DND-41 (cell line): ENCODE data around the gene QRICH1.
A peak's percentile ranks its signal among the peaks of the same experiment; 100 is the strongest.

Experiments used
- ATAC-seq: fragments of 200-7000 bp; cut with Tn5 transposase; 3 replicates; pipeline ENCODE4 v1.9.1; 2021; ENCODE audit warnings: low read depth; ENCODE audit not compliant: insufficient read depth
- DNase-seq: peaks from one replicate; pipeline ENCODE4 v3.0.0-alpha.2; 2020
- H2AFZ ChIP-seq: 2 replicates; pipeline ENCODE4 v1.6.0; 2012; ENCODE audit warnings: low read depth, low read length
- H3K27ac ChIP-seq: 2 replicates; pipeline ENCODE4 v1.5.1; 2012; ENCODE audit warnings: low read length, inconsistent platforms
- H3K27me3 ChIP-seq: fragments of 200-600 bp; sonication (generic); 2 replicates; pipeline ENCODE4 v1.6.0; 2012; ENCODE audit warnings: low read length, mild to moderate bottlenecking, inconsistent platforms; ENCODE audit not compliant: insufficient read depth, poor library complexity
- H3K36me3 ChIP-seq: 2 replicates; pipeline ENCODE4 v1.5.1; 2012; ENCODE audit warnings: low read length, inconsistent platforms; ENCODE audit not compliant: insufficient read depth
- H3K4me1 ChIP-seq: 2 replicates; pipeline ENCODE4 v1.5.1; 2012; ENCODE audit warnings: mild to moderate bottlenecking, low read length; ENCODE audit not compliant: insufficient read depth
- H3K4me2 ChIP-seq: 2 replicates; pipeline ENCODE4 v1.6.0; 2012; ENCODE audit warnings: mild to moderate bottlenecking, moderate library complexity, low read length, inconsistent platforms; ENCODE audit not compliant: insufficient read depth
- H3K4me3 ChIP-seq, 2 experiments: fragments of 200-600 bp in 1 of 2; shearing (Covaris generic) in 1 of 2; 2 replicates each; pipeline ENCODE4 v1.5.1; 2012 to 2016; ENCODE audit warnings: inconsistent platforms in 2 of 2, low read length in 2 of 2, mild to moderate bottlenecking in 2 of 2, low read depth in 1 of 2, moderate library complexity in 1 of 2
- H3K79me2 ChIP-seq: 2 replicates; pipeline ENCODE4 v1.6.0; 2012; ENCODE audit warnings: low read length, inconsistent platforms; ENCODE audit not compliant: insufficient read depth
- H3K9ac ChIP-seq: 2 replicates; pipeline ENCODE4 v1.6.0; 2012; ENCODE audit warnings: low read depth, mild to moderate bottlenecking, inconsistent platforms, low read length, moderate library complexity
- H3K9me3 ChIP-seq: 2 replicates; pipeline ENCODE4 v1.5.1; 2012; ENCODE audit warnings: low read length, moderate library complexity, mild to moderate bottlenecking, inconsistent platforms; ENCODE audit not compliant: insufficient read depth, severe bottlenecking
- H4K20me1 ChIP-seq: 2 replicates; pipeline ENCODE4 v1.6.0; 2012; ENCODE audit warnings: low read length; ENCODE audit not compliant: insufficient read depth
- CTCF ChIP-seq: IDR thresholded peaks from 2 replicates; pipeline ENCODE4 v1.5.1; 2012; ENCODE audit warnings: borderline replicate concordance, low read length, moderate library complexity, mild to moderate bottlenecking; ENCODE audit not compliant: poor library complexity, severe bottlenecking; ENCODE audit errors: extremely low read depth
- EZH2 ChIP-seq: IDR thresholded peaks from 3 replicates; pipeline ENCODE4 v1.6.1; 2012; ENCODE audit warnings: borderline replicate concordance, low read depth, mild to moderate bottlenecking, moderate library complexity, low read length, inconsistent platforms; ENCODE audit not compliant: severe bottlenecking

Gene QRICH1

GRCh38 chr3:49026536-49026935 lies 67.3 kb downstream of the QRICH1 start:
- Histone ChIP-seq H3K79me2 (peaks cover 73% of the 10 kb centered on the region), H3K4me3 (no peak overlapping the region), H3K4me2 (peak overlapping the region; percentile 31; the same call in 1 of the 2 replicates), H3K27me3 (no peaks in the 10 kb centered on the region), H3K27ac (no peak overlapping the region), H4K20me1 (peaks cover 21% of the 10 kb centered on the region; the same call in 1 of the 2 replicates), H3K9ac (no peak overlapping the region), H3K36me3 (peaks cover 78% of the 10 kb centered on the region), H3K9me3 (no peaks in the 10 kb centered on the region), H2AFZ (no peak overlapping the region), H3K4me1 (peaks cover 72% of the 10 kb centered on the region)
- DNase-seq (no peak), ATAC-seq (no peak)
- TF ChIP-seq EZH2 (no peak), CTCF (no peak)

GRCh38 chr3:49025793-49026520 lies 67.9 kb downstream of the QRICH1 start:
- Histone ChIP-seq H3K9me3 (no peaks in the 10 kb centered on the region), H3K27me3 (no peaks in the 10 kb centered on the region), H3K4me3 (no peak overlapping the region), H3K4me1 (peaks cover 72% of the 10 kb centered on the region), H2AFZ (no peak overlapping the region), H4K20me1 (peaks cover 21% of the 10 kb centered on the region; the same call in 1 of the 2 replicates), H3K79me2 (peaks cover 76% of the 10 kb centered on the region), H3K36me3 (peaks cover 72% of the 10 kb centered on the region), H3K27ac (no peak overlapping the region; the same call in 1 of the 2 replicates), H3K9ac (no peak overlapping the region), H3K4me2 (peak overlapping the region; percentile 38; the same call in 1 of the 2 replicates)
- DNase-seq (no peak), ATAC-seq (no peak)
- TF ChIP-seq CTCF: no peak
- no peak for TF ChIP-seq EZH2

- H3K27ac ChIP-seq: no peak overlapping the region; the same call in 1 of the 2 replicates
- peak overlapping the region; percentile 95 for H3K4me2 ChIP-seq
- peaks cover 78% of the 10 kb centered on the region for H3K4me1 ChIP-seq
- peaks cover 21% of the 10 kb centered on the region; the same call in 1 of the 2 replicates for H4K20me1 ChIP-seq
- peak overlapping the region in 1 of 2 experiments; percentile 0; a peak in 1 of 4 replicates for H3K4me3 ChIP-seq
- TF ChIP-seq EZH2 (no peak), CTCF (no peak)
- H2AFZ ChIP-seq: no peak overlapping the region
- peaks cover 83% of the 10 kb centered on the region for H3K79me2 ChIP-seq
- DNase-seq (no peak), ATAC-seq (no peak)
- no peaks in the 10 kb centered on the region for H3K27me3 ChIP-seq
- H3K9me3 ChIP-seq: no peaks in the 10 kb centered on the region
- peaks cover 65% of the 10 kb centered on the region for H3K36me3 ChIP-seq
- H3K9ac ChIP-seq: no peak overlapping the region
Observed at GRCh38 chr3:49025005-49025792, 68.7 kb downstream of the QRICH1 start.
